GM10248 (cell line): ENCODE data around the gene IQSEC1.

Experiments
- CTCF ChIA-PET: fragments of 300-600 bp; sonication (Branson Sonifier 250); formaldehyde crosslinking; extraction: SDS; loops from one replicate; lab custom pipeline; 2021; ENCODE audit warnings: antibody characterized with exemption; lab: Yijun Ruan, JAX
- POLR2A ChIA-PET: fragments of 350-650 bp; sonication (Branson Sonifier 250); formaldehyde crosslinking; extraction: SDS; loops from one replicate; lab custom pipeline; 2020; ENCODE audit warnings: antibody characterized with exemption; lab: Yijun Ruan, JAX
- DNase-seq: peaks from one replicate; pipeline ENCODE4 v3.0.0; 2012; ENCODE audit errors: extremely low spot score
- TF ChIP-seq, protein P1 (sequence below): IDR thresholded peaks from 2 replicates; pipeline ENCODE4 v1.5.1; 2012; ENCODE audit warnings: mild to moderate bottlenecking, low read depth; ENCODE audit errors: extremely low read depth, missing control alignments, control extremely low read depth

IQSEC1 gene

DNA sequence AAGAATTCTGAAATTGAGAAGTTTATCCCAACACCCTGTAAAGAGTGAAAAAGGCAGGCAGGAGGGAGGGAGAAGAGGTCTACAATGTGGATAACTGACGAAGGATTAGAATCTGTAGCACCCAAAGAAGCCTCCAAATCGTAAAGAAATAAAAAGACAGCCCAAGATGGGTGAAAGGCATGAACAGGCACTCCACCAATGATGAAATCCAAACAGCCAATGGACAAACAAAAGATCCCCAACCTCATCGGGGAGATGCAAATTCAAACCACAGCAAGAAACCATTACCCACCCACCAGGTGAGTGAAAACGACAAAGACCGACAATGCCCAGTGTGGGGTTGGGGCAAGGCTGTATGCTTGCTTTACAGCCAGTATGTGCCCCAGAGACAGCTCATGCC lies 85.6 kb downstream of the IQSEC1 start:
- ChIA-PET CTCF (interaction anchor here (3.0 to 12.8 kb wide), 3 partner anchors 9 to 16 kb away, joined by 19 to 163 read pairs (median 131); no protein-coding TSS in a partner anchor), POLR2A (no interaction called here)
- TF ChIP-seq, protein P1, sequence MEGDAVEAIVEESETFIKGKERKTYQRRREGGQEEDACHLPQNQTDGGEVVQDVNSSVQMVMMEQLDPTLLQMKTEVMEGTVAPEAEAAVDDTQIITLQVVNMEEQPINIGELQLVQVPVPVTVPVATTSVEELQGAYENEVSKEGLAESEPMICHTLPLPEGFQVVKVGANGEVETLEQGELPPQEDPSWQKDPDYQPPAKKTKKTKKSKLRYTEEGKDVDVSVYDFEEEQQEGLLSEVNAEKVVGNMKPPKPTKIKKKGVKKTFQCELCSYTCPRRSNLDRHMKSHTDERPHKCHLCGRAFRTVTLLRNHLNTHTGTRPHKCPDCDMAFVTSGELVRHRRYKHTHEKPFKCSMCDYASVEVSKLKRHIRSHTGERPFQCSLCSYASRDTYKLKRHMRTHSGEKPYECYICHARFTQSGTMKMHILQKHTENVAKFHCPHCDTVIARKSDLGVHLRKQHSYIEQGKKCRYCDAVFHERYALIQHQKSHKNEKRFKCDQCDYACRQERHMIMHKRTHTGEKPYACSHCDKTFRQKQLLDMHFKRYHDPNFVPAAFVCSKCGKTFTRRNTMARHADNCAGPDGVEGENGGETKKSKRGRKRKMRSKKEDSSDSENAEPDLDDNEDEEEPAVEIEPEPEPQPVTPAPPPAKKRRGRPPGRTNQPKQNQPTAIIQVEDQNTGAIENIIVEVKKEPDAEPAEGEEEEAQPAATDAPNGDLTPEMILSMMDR = no peak

DNA sequence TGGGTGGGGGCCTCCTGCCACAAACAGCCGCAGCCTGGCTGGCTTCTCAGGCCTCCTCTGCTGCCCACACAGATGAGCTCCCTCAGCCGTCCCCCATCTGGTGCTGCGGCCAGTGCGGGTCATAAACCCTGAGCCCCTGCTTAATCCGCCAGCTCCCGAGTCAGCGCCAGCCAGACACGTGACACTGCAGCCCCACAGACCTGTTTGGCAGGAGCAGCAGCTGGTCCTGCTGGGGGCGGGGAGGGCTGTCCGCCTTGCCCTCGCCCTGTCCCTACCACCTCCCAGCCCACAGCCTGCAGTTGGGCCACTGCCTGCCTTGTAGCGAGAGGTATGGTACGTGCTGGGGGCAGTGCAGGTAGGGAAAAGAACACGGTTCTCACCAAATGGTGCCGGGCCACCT lies 86.2 kb downstream of the IQSEC1 start:
- POLR2A ChIA-PET = no interaction called here
- TF ChIP-seq, protein P1 = no peak
- CTCF ChIA-PET = interaction anchor here (8.6 to 12.8 kb wide), 2 partner anchors 9 to 16 kb away, joined by 131 to 163 read pairs; no protein-coding TSS in a partner anchor

More for the DNA sequence above, 85.6 kb downstream of the IQSEC1 start:
- no peak for DNase-seq

DNA sequence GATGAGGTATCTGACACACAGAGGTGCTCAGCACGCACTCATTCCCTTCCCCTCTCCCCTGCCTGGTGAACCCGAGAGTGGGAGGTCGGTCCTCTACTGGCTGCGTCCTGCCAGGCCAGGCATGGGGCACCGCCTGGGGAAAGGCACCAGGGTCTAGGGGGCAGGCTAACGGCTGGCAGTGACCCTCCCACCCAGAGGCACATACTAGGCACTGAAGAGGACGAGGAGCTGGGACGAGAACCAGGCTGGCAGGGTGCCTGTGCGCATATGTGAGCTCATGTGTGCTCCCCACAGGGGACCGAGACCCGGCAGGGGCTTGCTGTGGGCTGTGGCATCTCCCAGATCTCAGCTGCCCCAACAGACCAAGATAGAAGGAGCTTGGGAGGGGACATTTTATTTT lies 86.7 kb downstream of the IQSEC1 start:
- POLR2A ChIA-PET = no interaction called here
- no peak for DNase-seq
- TF ChIP-seq, protein P1 = no peak
- CTCF ChIA-PET = interaction anchor here (8.6 to 12.8 kb wide), 2 partner anchors 10 to 15 kb away, joined by 131 to 163 read pairs; no protein-coding TSS in a partner anchor

More for the DNA sequence above, 86.2 kb downstream of the IQSEC1 start:
- no peak for DNase-seq

DNA sequence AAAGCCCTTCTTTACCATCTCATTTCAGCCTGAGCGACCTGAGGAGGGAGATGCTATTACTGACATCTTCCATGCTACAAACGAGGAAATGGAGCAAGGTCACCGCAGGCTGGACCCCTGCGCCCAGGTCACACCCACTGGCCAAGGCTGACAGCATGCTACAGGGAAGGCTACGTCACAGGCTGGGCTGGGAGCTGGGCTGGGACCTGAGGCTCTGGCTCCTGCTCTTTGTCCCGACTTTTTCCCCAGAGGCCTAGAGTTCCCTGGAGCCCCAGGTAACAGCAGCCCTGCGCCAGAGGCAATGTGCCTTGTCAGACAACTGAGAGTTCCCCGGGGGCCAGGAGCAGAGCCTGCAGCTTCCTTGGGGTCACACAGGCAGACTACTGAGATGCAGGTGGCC lies 87.2 kb downstream of the IQSEC1 start:
- POLR2A ChIA-PET = no interaction called here
- DNase-seq = no peak
- TF ChIP-seq, protein P1 = no peak
- CTCF ChIA-PET = interaction anchor here (1.1 to 12.8 kb wide), 4 partner anchors 10 to 48 kb away, joined by 4 to 163 read pairs (median 69); no protein-coding TSS in a partner anchor

DNA sequence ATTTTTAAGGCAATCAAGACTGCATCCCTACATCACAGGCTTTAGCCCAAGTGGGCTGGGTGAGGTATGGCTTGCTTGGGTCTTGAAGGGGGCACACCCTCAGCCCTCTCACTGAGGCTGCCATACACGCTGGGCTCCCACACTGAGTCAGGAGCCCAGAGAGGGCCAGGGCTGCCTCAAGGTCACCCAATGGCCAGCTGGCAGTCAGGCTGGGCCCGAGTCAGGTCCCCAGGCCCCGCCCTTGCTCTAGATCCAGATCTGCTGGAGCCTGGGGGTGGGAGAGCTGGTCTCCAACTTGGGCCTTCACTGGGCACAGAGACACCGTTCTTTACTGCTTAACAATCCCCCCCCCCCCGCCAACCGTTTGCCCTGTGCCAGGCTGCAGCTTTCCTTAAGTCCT lies 88.1 kb downstream of the IQSEC1 start:
- CTCF ChIA-PET = interaction anchor here (1.0 to 12.8 kb wide), 12 partner anchors 11 to 107 kb away, joined by 3 to 163 read pairs (median 5); no protein-coding TSS in a partner anchor
- no peak for DNase-seq
- TF ChIP-seq, protein P1 = no peak
- POLR2A ChIA-PET = no interaction called here

DNA sequence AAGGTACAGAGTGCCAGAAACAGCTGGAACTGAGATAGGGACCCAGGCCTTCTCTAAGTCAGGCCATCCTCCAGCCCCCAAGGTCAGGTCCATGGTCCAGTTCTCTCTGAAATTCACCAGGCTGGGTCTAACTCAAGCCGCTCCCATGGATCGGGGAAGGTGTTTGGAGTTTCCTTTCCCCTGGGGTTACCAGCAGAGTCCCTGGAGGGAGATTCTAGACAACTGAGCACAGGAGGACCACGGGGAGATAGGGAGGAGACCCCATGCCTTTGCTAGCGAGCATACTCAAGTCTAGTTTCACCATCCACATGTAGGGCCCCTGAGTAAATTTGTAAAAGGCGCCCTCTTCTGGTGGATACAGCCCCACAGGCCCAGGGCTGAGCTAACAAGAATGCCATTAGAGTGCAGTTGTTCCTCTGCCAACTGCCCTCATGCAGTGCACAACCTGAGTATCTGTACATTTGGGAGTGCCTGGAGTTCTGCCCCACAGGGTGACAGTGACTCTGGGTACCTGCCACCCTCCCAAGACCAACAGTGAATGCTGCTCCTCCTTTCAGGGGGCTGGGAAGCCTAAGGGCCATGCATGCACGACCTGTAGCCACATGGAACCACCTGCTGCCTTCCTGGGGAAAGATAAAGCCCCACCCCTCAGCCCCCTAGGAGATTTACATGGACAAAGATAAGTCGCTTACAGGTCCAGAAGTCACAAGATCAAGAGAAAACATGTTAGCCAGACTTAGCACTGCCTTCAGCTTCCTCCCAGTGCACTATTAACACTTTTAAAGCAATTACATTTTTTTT lies 89.0 kb downstream of the IQSEC1 start:
- ChIA-PET CTCF (interaction anchor here (0.6 to 12.8 kb wide), 31 partner anchors 12 to 203 kb away, joined by 3 to 163 read pairs (median 4); no protein-coding TSS in a partner anchor), POLR2A (interaction anchor here (0.6 kb wide), 2 partner anchors 30 to 80 kb away, joined by 3 to 4 read pairs; no protein-coding TSS in a partner anchor)
- peak; percentile 73 for DNase-seq
- TF ChIP-seq, protein P1 = peak; percentile 65
